Calu3 (cell line): ENCODE data around the gene TCF23. TPM values are rescaled to one million over a fixed set of nuclear protein-coding genes. Genes with fewer than 3 reads are reported as not detected.

Experiments used
- BruUV-seq: library from RNA; stranded (reverse); fragments of 400-500 nt; replicated peaks from 2 replicates; lab custom pipeline; 2021; lab: Mats Ljungman, UMichigan
- CTCF ChIA-PET: fragments of 300-600 bp; sonication (Branson Sonifier 250); formaldehyde crosslinking; loops from one replicate; lab custom pipeline; 2022; ENCODE audit warnings: antibody characterized with exemption; lab: Charles Lee
- DNase-seq: peaks from one replicate; pipeline ENCODE4 v3.0.0; 2022
- H3K27ac Mint-ChIP-seq: one replicate; pipeline ENCODE4 v1.8.0; 2022; ENCODE audit warnings: mixed read lengths; ENCODE audit not compliant: unreplicated experiment
- H3K27me3 Mint-ChIP-seq: one replicate; pipeline ENCODE4 v1.8.0; 2022; ENCODE audit warnings: mixed read lengths; ENCODE audit not compliant: unreplicated experiment
- H3K36me3 Mint-ChIP-seq: one replicate; pipeline ENCODE4 v1.8.0; 2022; ENCODE audit warnings: mild to moderate bottlenecking, moderate library complexity, mixed read lengths; ENCODE audit not compliant: insufficient read depth, unreplicated experiment
- H3K4me1 Mint-ChIP-seq: one replicate; pipeline ENCODE4 v1.8.0; 2022; ENCODE audit warnings: mild to moderate bottlenecking, low read depth, mixed read lengths; ENCODE audit not compliant: unreplicated experiment
- H3K4me3 Mint-ChIP-seq: one replicate; pipeline ENCODE4 v1.8.0; 2022; ENCODE audit warnings: mild to moderate bottlenecking, low read depth, moderate library complexity, mixed read lengths; ENCODE audit not compliant: unreplicated experiment
- H3K9me3 Mint-ChIP-seq: one replicate; pipeline ENCODE4 v1.8.0; 2022; ENCODE audit warnings: low read depth, mixed read lengths; ENCODE audit not compliant: unreplicated experiment
- CTCF ChIP-seq: fragments of 200-600 bp; IDR thresholded peaks from one replicate; pipeline ENCODE4 v1.8.0; 2022; ENCODE audit warnings: antibody characterized with exemption; ENCODE audit not compliant: unreplicated experiment
- intact Hi-C: fragments of 100-400 bp; cut with micrococcal nuclease; formaldehyde crosslinking; loops from one replicate; pipeline ENCODE4 v1.10.0; 2022; ENCODE audit not compliant: unreplicated experiment
- total RNA-seq: library from RNA; stranded (reverse); gene quantifications from 2 replicates; pipeline ENCODE4 v1.2.3, GENCODE V29; 2022

Gene TCF23
- total RNA-seq, 1 experiment from 2014 or later: not detected

- no peaks in the 10 kb centered on the region for H3K36me3 Mint-ChIP-seq
- DNase-seq: no peak
- no peaks in the 10 kb centered on the region for H3K4me1 Mint-ChIP-seq
- no peak overlapping the region for H3K27ac Mint-ChIP-seq
- CTCF ChIA-PET: interaction anchor here (0.7 kb wide), 1 partner anchor 718 kb away, joined by 8 read pairs; no protein-coding TSS in a partner anchor
- no peak for TF ChIP-seq CTCF
- no TSS peak for BruUV-seq
- intact Hi-C loops: no loop called here
- H3K4me3 Mint-ChIP-seq: no peak overlapping the region
- H3K27me3 Mint-ChIP-seq: peaks cover 28% of the 10 kb centered on the region
- no peaks in the 10 kb centered on the region for H3K9me3 Mint-ChIP-seq
Observed at GRCh38 chr2:27177441-27178351, 28.9 kb downstream of the TCF23 start.

GRCh38 chr2:27178469-27178868 is 29.7 kb downstream of the TCF23 start:
- CTCF ChIA-PET: no interaction called here
- intact Hi-C loops: no loop called here
- H3K36me3 Mint-ChIP-seq: no peaks in the 10 kb centered on the region
- no peak overlapping the region for H3K4me3 Mint-ChIP-seq
- no TSS peak for BruUV-seq
- peaks cover 36% of the 10 kb centered on the region for H3K27me3 Mint-ChIP-seq
- DNase-seq: no peak
- no peak overlapping the region for H3K27ac Mint-ChIP-seq
- TF ChIP-seq CTCF: no peak
- H3K4me1 Mint-ChIP-seq: no peaks in the 10 kb centered on the region
- H3K9me3 Mint-ChIP-seq: no peaks in the 10 kb centered on the region

- CTCF ChIA-PET: no interaction called here
- no peak for TF ChIP-seq CTCF
- H3K4me3 Mint-ChIP-seq: no peak overlapping the region
- no peaks in the 10 kb centered on the region for H3K4me1 Mint-ChIP-seq
- H3K27me3 Mint-ChIP-seq: peaks cover 42% of the 10 kb centered on the region
- H3K27ac Mint-ChIP-seq: no peak overlapping the region
- H3K9me3 Mint-ChIP-seq: no peaks in the 10 kb centered on the region
- intact Hi-C loops: no loop called here
- no TSS peak for BruUV-seq
- no peak for DNase-seq
- no peaks in the 10 kb centered on the region for H3K36me3 Mint-ChIP-seq
Observed at GRCh38 chr2:27179344-27180000, 30.7 kb downstream of the TCF23 start.

GRCh38 chr2:27182346-27182745 is 33.5 kb downstream of the TCF23 start:
- Mint-ChIP-seq H3K27me3 (peaks cover 67% of the 10 kb centered on the region), H3K4me3 (no peak overlapping the region), H3K27ac (no peak overlapping the region), H3K4me1 (no peaks in the 10 kb centered on the region), H3K9me3 (no peaks in the 10 kb centered on the region), H3K36me3 (no peaks in the 10 kb centered on the region)
- TF ChIP-seq CTCF: no peak
- DNase-seq: no peak
- CTCF ChIA-PET: interaction anchor here (0.6 kb wide), 1 partner anchor 8 kb away, joined by 5 read pairs; no protein-coding TSS in a partner anchor
- intact Hi-C loops: no loop called here
- no TSS peak for BruUV-seq
